Measurements from ENCODE around the gene NPC2. TPM values are rescaled to one million over a fixed set of nuclear protein-coding genes. Genes with fewer than 3 reads are reported as not detected.

Gene NPC2
- total and polyA plus RNA-seq, 9 of the 15 experiments (the other 6 are each of a cell fraction or from before 2014, with no cell fraction given): 16.6 to 74.1 (median 32.6) TPM

DNA sequence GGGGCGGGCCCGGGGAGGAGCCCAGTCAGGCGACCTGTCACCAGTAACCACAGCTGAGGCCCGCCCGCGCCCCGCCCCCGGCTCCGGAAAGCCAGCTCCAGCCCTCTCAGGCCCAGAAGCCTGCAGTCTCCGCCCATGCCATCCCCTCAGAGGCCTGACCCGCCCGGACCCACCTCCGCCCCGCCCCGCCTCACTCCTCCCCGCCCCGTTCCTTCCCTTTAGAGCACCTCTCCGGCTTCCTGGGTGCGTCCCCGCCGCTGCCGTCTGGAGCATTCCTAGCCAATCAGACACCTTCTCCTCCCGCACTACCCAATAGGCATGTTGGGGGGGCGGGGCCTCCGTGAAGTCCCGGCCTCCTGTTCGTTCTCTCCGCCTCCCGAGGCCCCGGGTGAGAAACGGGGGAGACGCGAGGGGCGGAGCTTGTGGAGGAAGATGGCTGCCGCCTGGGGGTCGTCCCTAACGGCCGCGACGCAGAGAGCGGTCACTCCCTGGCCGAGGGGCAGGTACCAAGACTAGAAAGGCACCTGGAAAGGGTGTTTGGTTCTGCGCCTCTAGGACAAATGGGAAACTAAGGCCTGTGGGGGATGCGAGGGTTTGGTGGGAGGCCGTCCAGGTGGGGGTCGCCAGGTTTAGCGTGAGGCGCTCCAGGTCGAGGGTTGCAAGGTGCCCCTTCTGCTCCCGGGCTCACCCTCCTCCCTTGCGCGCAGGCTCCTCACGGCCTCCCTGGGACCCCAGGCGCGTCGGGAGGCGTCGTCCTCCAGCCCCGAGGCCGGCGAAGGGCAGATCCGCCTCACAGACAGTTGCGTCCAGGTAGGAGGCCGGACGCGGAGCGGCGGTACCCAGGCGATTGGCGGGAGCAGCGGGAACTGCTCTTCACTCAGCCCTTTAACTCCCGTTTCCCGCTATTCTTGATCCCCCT lies 497 bp upstream of the NPC2 start, which contains the start of gene ISCA2 (continued):
- TF ChIP-seq, protein P1, sequence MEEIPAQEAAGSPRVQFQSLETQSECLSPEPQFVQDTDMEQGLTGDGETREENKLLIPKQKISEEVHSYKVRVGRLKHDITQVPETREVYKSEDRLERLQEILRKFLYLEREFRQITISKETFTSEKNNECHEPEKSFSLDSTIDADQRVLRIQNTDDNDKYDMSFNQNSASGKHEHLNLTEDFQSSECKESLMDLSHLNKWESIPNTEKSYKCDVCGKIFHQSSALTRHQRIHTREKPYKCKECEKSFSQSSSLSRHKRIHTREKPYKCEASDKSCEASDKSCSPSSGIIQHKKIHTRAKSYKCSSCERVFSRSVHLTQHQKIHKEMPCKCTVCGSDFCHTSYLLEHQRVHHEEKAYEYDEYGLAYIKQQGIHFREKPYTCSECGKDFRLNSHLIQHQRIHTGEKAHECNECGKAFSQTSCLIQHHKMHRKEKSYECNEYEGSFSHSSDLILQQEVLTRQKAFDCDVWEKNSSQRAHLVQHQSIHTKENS (CRISPR knock-in tag; IDR thresholded peaks at IDR 0.05): no peak
- TF ChIP-seq KLF6 (CRISPR knock-in tag; IDR thresholded peaks at IDR 0.05; ENCODE audit: borderline replicate concordance): no peak
- TF ChIP-seq SUPT5H (IDR thresholded peaks at IDR 0.05): peak; percentile 83
- no peak for TF ChIP-seq STAT5B (CRISPR knock-in tag; IDR thresholded peaks at IDR 0.05)
- no peak for TF ChIP-seq DNMT1 (IDR thresholded peaks at IDR 0.05)
- no peak for TF ChIP-seq TRIM24 (IDR thresholded peaks at IDR 0.05)
- no peak for TF ChIP-seq CREB3 (tag; conservative IDR thresholded peaks at IDR 0.05; ENCODE audit: low read depth)
- TF ChIP-seq TARDBP (IDR thresholded peaks at IDR 0.05): no peak
- no peak for TF ChIP-seq FOXK1 (CRISPR knock-in tag; IDR thresholded peaks at IDR 0.05; ENCODE audit: borderline replicate concordance)
- no peak for TF ChIP-seq ZNF695 (CRISPR knock-in tag; IDR thresholded peaks at IDR 0.05)
- TF ChIP-seq CXXC5 (CRISPR knock-in tag; IDR thresholded peaks at IDR 0.05): peak; percentile 47; the same call in 1 of the 2 replicates
- no peak for TF ChIP-seq ZMIZ1 (IDR thresholded peaks at IDR 0.05; ENCODE audit: low read depth in 2 of 2, low read length in 2 of 2)
- TF ChIP-seq BCL6 (CRISPR knock-in tag; IDR thresholded peaks at IDR 0.05): no peak
- TF ChIP-seq CCNT2 (IDR thresholded peaks at IDR 0.05; ENCODE audit: borderline replicate concordance, extremely low read depth, insufficient read length, low read depth, low read length): peak; percentile 20
- TF ChIP-seq XRCC5 (IDR thresholded peaks at IDR 0.05; ENCODE audit: low read depth, low read length): no peak
- TF ChIP-seq SMAD2 (IDR thresholded peaks at IDR 0.05; ENCODE audit: low read depth, low read length): no peak
- peak; percentile 62 for TF ChIP-seq MEIS2 (IDR thresholded peaks at IDR 0.05; ENCODE audit: partially characterized antibody)
- peak in 1 of 2 experiments; percentile 40; a peak in 2 of 4 replicates for TF ChIP-seq SIN3A (IDR thresholded peaks at IDR 0.05; ENCODE audit: borderline replicate concordance in 2 of 2, control insufficient read depth in 1 of 2, low read depth in 2 of 2, low read length in 2 of 2)
- no peak for TF ChIP-seq ZNF707 (CRISPR knock-in tag; conservative IDR thresholded peaks at IDR 0.05)

Measured in K562 (cell line).